Measurements from ENCODE around the gene TTC7B. TPM values are rescaled to one million over a fixed set of nuclear protein-coding genes. Genes with fewer than 3 reads are reported as not detected.
A peak's percentile ranks its signal among the peaks of the same experiment; 100 is the strongest.

The TTC7B gene
- total and polyA plus RNA-seq, 2 of the 13 experiments (the other 11 are each of a cell fraction or from before 2014, with no cell fraction given): 1.3 to 3.2 TPM

DNA sequence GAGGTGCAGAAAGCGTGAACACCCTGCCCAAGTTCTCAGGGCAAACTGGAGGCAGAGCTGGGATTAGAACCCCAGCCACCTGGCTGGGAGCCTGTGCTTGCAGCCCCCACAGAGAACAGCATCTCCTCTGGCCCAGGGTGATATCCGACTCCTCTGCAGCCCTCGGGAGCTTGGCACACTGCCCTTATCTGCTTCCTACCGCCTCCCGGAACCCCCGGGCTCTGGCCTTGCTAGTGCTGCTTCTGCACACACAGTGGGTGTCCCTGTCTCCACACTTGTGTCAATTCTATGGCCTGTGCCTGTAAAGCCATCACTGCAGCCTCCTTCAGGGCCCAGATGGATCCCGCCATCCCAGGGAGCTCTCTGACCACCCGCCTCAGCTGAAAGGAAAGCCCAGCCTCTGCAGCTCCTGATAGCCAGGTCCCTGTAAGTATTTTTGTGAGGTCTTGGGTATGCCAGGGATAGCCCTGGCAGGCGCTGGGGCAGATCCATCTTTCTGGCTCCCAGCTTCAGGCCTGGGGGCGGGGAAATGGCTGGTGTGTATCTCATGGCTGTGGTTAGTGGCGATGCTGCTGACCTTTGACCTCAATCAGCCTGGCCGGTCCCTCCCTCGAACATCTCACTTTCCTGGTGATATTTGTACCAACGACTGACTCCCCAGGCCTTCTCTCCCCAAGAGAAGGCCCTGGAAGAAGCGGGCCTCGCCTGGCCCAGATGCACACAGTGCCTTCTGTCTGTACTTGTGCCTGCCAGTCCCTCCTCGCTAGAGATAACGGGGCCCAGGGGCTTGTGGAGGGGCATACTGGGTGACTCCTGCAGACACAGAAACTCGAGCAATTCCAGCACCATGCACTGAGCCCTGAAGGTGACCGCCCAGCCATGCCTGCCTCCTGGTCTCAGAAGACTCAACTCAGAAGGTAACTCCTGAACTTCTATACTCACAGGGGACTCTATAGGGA lies 235.6 kb downstream of the TTC7B start:
- Histone ChIP-seq H3K9me3 (ENCODE audit: low read length) (no peaks in the 10 kb centered on the region), H3K4me2 (ENCODE audit: low read depth, low read length) (no peak overlapping the region), H3K4me1 (ENCODE audit: insufficient read depth, low read length) (no peaks in the 10 kb centered on the region), H4K20me1 (ENCODE audit: insufficient read depth, low read length) (no peaks in the 10 kb centered on the region), H3K27me3 (ENCODE audit: control insufficient read depth in 1 of 2, insufficient read depth in 2 of 2, low read length in 2 of 2) (no peaks in the 10 kb centered on the region; a peak in 1 of 5 replicates), H3K4me3 (replicated peaks in 1 of 3; ENCODE audit: insufficient read depth in 1 of 3, low read depth in 2 of 3, low read length in 3 of 3) (no peak overlapping the region), H3K9ac (ENCODE audit: insufficient read depth, low read depth, low read length) (no peak overlapping the region), H3K79me2 (ENCODE audit: insufficient read depth, low read length) (no peaks in the 10 kb centered on the region), H3K36me3 (replicated peaks in 1 of 2; ENCODE audit: control insufficient read depth in 1 of 2, insufficient read depth in 2 of 2, low read length in 2 of 2) (no peaks in the 10 kb centered on the region), H2AFZ (ENCODE audit: low read length) (no peak overlapping the region), H3K27ac (ENCODE audit: extremely low read length, insufficient read depth, low read length) (no peak overlapping the region)
- WGBS (ENCODE audit: low lambda C conversion rate): 40% methylated on average over 9 of the region's 20 CpGs
- in situ Hi-C loops (cut with HindIII; ENCODE audit: extremely low pct_ligation_motif_present, low pct_unique_long_range_greater_than_20kb): no loop called here
- TF ChIP-seq ZNF256 (CRISPR knock-in tag; conservative IDR thresholded peaks at IDR 0.05): no peak
- no peak for TF ChIP-seq SETDB1 (CRISPR knock-in tag; IDR thresholded peaks at IDR 0.05; ENCODE audit: borderline replicate concordance)
- no peak for TF ChIP-seq JUN (CRISPR knock-in tag; IDR thresholded peaks at IDR 0.05)
- TF ChIP-seq, protein P1, sequence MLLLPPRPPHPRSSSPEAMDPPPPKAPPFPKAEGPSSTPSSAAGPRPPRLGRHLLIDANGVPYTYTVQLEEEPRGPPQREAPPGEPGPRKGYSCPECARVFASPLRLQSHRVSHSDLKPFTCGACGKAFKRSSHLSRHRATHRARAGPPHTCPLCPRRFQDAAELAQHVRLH (CRISPR knock-in tag; IDR thresholded peaks at IDR 0.05; ENCODE audit: borderline replicate concordance, low read depth): no peak
- 0 out of 2 replicates have a peak, but pooled peaks have one; percentile 55 for TF ChIP-seq NR2F6 (IDR thresholded peaks at IDR 0.05)
- TF ChIP-seq NR2F6 (CRISPR knock-in tag; IDR thresholded peaks at IDR 0.05): no peak
- no peak for TF ChIP-seq ZNF451 (CRISPR knock-in tag; IDR thresholded peaks at IDR 0.05)
- BruUV-seq (replicated peaks): no TSS peak
- DNase-seq (ENCODE audit: low spot score) (no peak), FAIRE-seq (no peak), ATAC-seq (no peak)
- ChIA-PET POLR2A (no interaction called here), CTCF (ENCODE audit: low intra/inter-chr PET ratio, low total read pairs) (no interaction called here)
- intact Hi-C loops (cut with micrococcal nuclease; ENCODE audit: unreplicated experiment): no loop called here

DNA sequence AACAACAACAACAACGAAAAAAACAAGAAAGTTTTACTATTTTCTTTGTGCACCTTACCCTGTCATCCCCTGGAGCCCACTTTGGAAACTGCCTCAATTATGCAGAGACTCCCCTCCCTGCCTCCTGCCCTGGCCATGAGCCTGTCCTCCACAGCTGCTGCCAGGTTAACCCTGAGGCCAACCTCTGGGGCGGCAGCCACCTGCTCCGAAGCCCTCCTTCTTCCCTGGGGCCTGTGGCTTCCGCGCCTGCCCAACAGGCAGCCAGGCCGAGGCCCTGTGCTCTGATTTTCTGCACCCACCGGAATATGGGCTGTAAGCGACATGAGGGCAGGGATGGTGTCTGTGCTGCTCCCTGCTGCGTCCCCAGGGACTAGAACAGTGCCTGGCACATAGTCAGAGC lies 236.4 kb downstream of the TTC7B start:
- Histone ChIP-seq H3K36me3 (replicated peaks in 1 of 2; ENCODE audit: control insufficient read depth in 1 of 2, insufficient read depth in 2 of 2, low read length in 2 of 2) (no peaks in the 10 kb centered on the region), H4K20me1 (ENCODE audit: insufficient read depth, low read length) (no peaks in the 10 kb centered on the region), H3K4me3 (replicated peaks in 1 of 3; ENCODE audit: insufficient read depth in 1 of 3, low read depth in 2 of 3, low read length in 3 of 3) (no peak overlapping the region), H3K9me3 (ENCODE audit: low read length) (no peaks in the 10 kb centered on the region), H3K4me1 (ENCODE audit: insufficient read depth, low read length) (no peaks in the 10 kb centered on the region), H3K79me2 (ENCODE audit: insufficient read depth, low read length) (no peaks in the 10 kb centered on the region), H3K4me2 (ENCODE audit: low read depth, low read length) (no peak overlapping the region), H2AFZ (ENCODE audit: low read length) (no peak overlapping the region), H3K9ac (ENCODE audit: insufficient read depth, low read depth, low read length) (no peak overlapping the region), H3K27me3 (ENCODE audit: control insufficient read depth in 1 of 2, insufficient read depth in 2 of 2, low read length in 2 of 2) (no peaks in the 10 kb centered on the region), H3K27ac (ENCODE audit: extremely low read length, insufficient read depth, low read length) (no peak overlapping the region)
- TF ChIP-seq REL (CRISPR knock-in tag; conservative IDR thresholded peaks at IDR 0.05) (no peak), SNRNP70 (IDR thresholded peaks at IDR 0.05; ENCODE audit: low read depth, low read length) (no peak), NCOA2 (CRISPR knock-in tag; IDR thresholded peaks at IDR 0.05) (no peak), CHD2 (IDR thresholded peaks at IDR 0.05; ENCODE audit: low read depth, low read length) (no peak), RFXAP (CRISPR knock-in tag; IDR thresholded peaks at IDR 0.05; ENCODE audit: borderline replicate concordance) (no peak), ZNF33B (CRISPR knock-in tag; IDR thresholded peaks at IDR 0.05) (no peak), ZNF615 (CRISPR knock-in tag; IDR thresholded peaks at IDR 0.05; ENCODE audit: borderline replicate concordance) (no peak), MEIS2 (CRISPR knock-in tag; IDR thresholded peaks at IDR 0.05) (no peak), ZNF367 (CRISPR knock-in tag; IDR thresholded peaks at IDR 0.05; ENCODE audit: borderline replicate concordance) (no peak)
- FAIRE-seq: no peak
- DNase-seq (ENCODE audit: low spot score): no peak
- ChIA-PET CTCF (ENCODE audit: low intra/inter-chr PET ratio, low total read pairs) (no interaction called here), POLR2A (no interaction called here)
- no TSS peak for BruUV-seq (replicated peaks)
- intact Hi-C loops (cut with micrococcal nuclease; ENCODE audit: unreplicated experiment) (no loop called here), in situ Hi-C loops (cut with HindIII; ENCODE audit: extremely low pct_ligation_motif_present, low pct_unique_long_range_greater_than_20kb) (no loop called here)
- ATAC-seq: no peak
- WGBS (ENCODE audit: low lambda C conversion rate): 53% methylated on average over 9 of the region's 9 CpGs
